Pancreas (tissue), 10 donors: ENCODE measurements around the gene OBSCN. TPM values are rescaled to one million over a fixed set of nuclear protein-coding genes. Genes with fewer than 3 reads are reported as not detected.

ENCODE experiments used
- ATAC-seq, 4 donors: fragments of 200-7000 bp; cut with Tn5 transposase; one replicate each; pipeline versions ENCODE4 v1.8.0 to v1.9.1; 2020; ENCODE audit warnings: mild to moderate bottlenecking in 4 of 4, moderate library complexity in 4 of 4
- DNase-seq, 6 donors: peaks; one replicate each; pipeline ENCODE4 v3.0.0-alpha.2; 2020
- FAIRE-seq: peaks from 2 replicates; lab custom pipeline; 2012; peaks lifted over from hg19 to GRCh38; lab: Jason Lieb, UNC
- H3K27ac ChIP-seq, 4 donors: fragments of 200-600 bp; sonication (generic); 1 replicate in 3 of 4; 2 replicates in 1 of 4; pipeline versions ENCODE4 v1.5.0 to v1.8.0; 2020
- H3K27me3 ChIP-seq, 4 donors: fragments of 200-600 bp; one replicate each; pipeline ENCODE4 v1.8.0; 2021
- H3K36me3 ChIP-seq, 3 donors: fragments of 200-600 bp; sonication (generic) in 1 of 3; one replicate each; pipeline versions ENCODE4 v1.5.0 to v1.8.0; 2020 to 2021
- H3K4me1 ChIP-seq, 3 donors: fragments of 200-600 bp; one replicate each; pipeline ENCODE4 v1.8.0; 2021
- H3K4me3 ChIP-seq, 4 donors: fragments of 200-600 bp; sonication (generic) in 2 of 4; one replicate each; pipeline versions ENCODE4 v1.5.0 to v1.8.0; 2020 to 2021
- H3K9me3 ChIP-seq, 4 donors: fragments of 200-600 bp; one replicate each; pipeline ENCODE4 v1.8.0; 2021
- CTCF ChIP-seq, 4 donors: fragments of 200-600 bp; sonication (generic) in 3 of 4; IDR thresholded peaks; one replicate each; pipeline versions ENCODE4 v1.5.0 to v1.8.0; 2021; ENCODE audit warnings: antibody characterized with exemption in 4 of 4
- WGBS, 2 donors: extraction: QIAGEN DNeasy Blood & Tissue Kit; methylation state at CpG; one replicate each; pipeline ENCODE4 v1.1.7; 2013; 5-methylcytosine and 5-hydroxymethylcytosine counted together
- intact Hi-C, 3 donors: fragments of 100-400 bp; cut with DNase I; formaldehyde crosslinking; loops; one replicate each; pipeline versions ENCODE4 v1.11.1 to v1.14.2; 2022
- polyA plus RNA-seq, 2 donors: library from polyadenylated mRNA; stranded (reverse); fragments of 200-250 nt; gene quantifications; one replicate each; pipeline ENCODE4 v1.2.3, GENCODE V29; 2013
- total RNA-seq, 6 donors: library from RNA; stranded (reverse); fragmentation: NEBNext Ultra II Directional in 4 of 6; extraction: Animal tissue kit (Norgen Biotek cat#: 25700) in 4 of 6; gene quantifications; one replicate each; pipeline versions ENCODE4 v1.2.1 to v1.2.4, GENCODE V29; 2021 to 2023
- donor health status: healthy with polysubstance abuse.
- donor health status: DM: no; HTN: no; CAD: no; lungs with moderate emphysema.
- donor health status: DM: no; HTN: no; CAD: no.
- donor health status: control.
- donor health status: control.
- donor health status: Bipolar disorder and iron deficiency.
- donor health status: DM: yes; HTN: yes; CAD: no.
- donor health status: DM: no; HTN: no; CAD: no.
- donor health status: DM: no; HTN: no; CAD: no.
- donor health status: DM: yes; HTN: yes; CAD: no.

Gene OBSCN
- total and polyA plus RNA-seq, 8 donors = 7.9 to 61.4 (median 11.3) TPM

GRCh38 chr1:228370439-228370940 lies 162.6 kb downstream of the OBSCN start:
- no peaks in the 10 kb centered on the region for H3K27me3 ChIP-seq
- intact Hi-C loops = no loop called here
- H3K9me3 ChIP-seq = no peaks in the 10 kb centered on the region
- no peak for TF ChIP-seq CTCF (IDR thresholded peaks at IDR 0.05)
- ATAC-seq (no peak), FAIRE-seq (no peak), DNase-seq (peak in 1 of 6 donors; percentile 17)
- 84 to 95% methylated on average over 9 to 10 of the region's 10 CpGs for WGBS, 2 donors
- no peak overlapping the region for H3K4me3 ChIP-seq
- H3K36me3 ChIP-seq = no peaks in the 10 kb centered on the region
- H3K4me1 ChIP-seq = no peaks in the 10 kb centered on the region
- H3K27ac ChIP-seq = no peak overlapping the region

- H3K4me1 ChIP-seq = no peaks in the 10 kb centered on the region
- ATAC-seq = no peak
- intact Hi-C loops = no loop called here
- DNase-seq = peak in 3 of 6 donors; percentile 2 to 79 (median 37)
- H3K4me3 ChIP-seq = no peak overlapping the region
- no peak overlapping the region for H3K27ac ChIP-seq
- no peaks in the 10 kb centered on the region for H3K27me3 ChIP-seq
- no peaks in the 10 kb centered on the region for H3K9me3 ChIP-seq
- TF ChIP-seq CTCF (IDR thresholded peaks at IDR 0.05) = no peak
- WGBS, 2 donors = 78 to 79% methylated on average over 36 to 50 of the region's 50 CpGs
- FAIRE-seq = no peak
- no peaks in the 10 kb centered on the region for H3K36me3 ChIP-seq
Observed at GRCh38 chr1:228370941-228371740, 163.3 kb downstream of the OBSCN start.

- WGBS, 2 donors = 50 to 73% methylated on average over 4 of the region's 4 CpGs
- Histone ChIP-seq H3K4me1 (no peaks in the 10 kb centered on the region), H3K27me3 (no peaks in the 10 kb centered on the region), H3K9me3 (no peaks in the 10 kb centered on the region), H3K36me3 (no peaks in the 10 kb centered on the region), H3K27ac (no peak overlapping the region), H3K4me3 (no peak overlapping the region)
- no peak for ATAC-seq
- TF ChIP-seq CTCF (IDR thresholded peaks at IDR 0.05) = no peak
- intact Hi-C loops = no loop called here
- no peak for FAIRE-seq
- peak in 2 of 6 donors; percentile 20 to 62 for DNase-seq
Observed at GRCh38 chr1:228371741-228372182, 163.9 kb downstream of the OBSCN start.

- no peak overlapping the region for H3K27ac ChIP-seq
- no peak for TF ChIP-seq CTCF (IDR thresholded peaks at IDR 0.05)
- DNase-seq = peak; percentile 45 to 83 (median 56)
- H3K9me3 ChIP-seq = no peaks in the 10 kb centered on the region
- FAIRE-seq = no peak
- no peaks in the 10 kb centered on the region for H3K27me3 ChIP-seq
- ATAC-seq = peak; percentile 29 to 78 (median 50)
- H3K4me1 ChIP-seq = no peaks in the 10 kb centered on the region
- no peaks in the 10 kb centered on the region for H3K36me3 ChIP-seq
- no peak overlapping the region for H3K4me3 ChIP-seq
- 48 to 50% methylated on average over 32 to 34 of the region's 34 CpGs for WGBS, 2 donors
- intact Hi-C loops = no loop called here
Observed at GRCh38 chr1:228372183-228373003, 164.5 kb downstream of the OBSCN start.
